Measurements from ENCODE around the gene FGFR3. TPM values are rescaled to one million over a fixed set of nuclear protein-coding genes. Genes with fewer than 3 reads are reported as not detected.

Gene FGFR3
- total RNA-seq, 1 donor from 2014 or later, result 169 TPM

DNA sequence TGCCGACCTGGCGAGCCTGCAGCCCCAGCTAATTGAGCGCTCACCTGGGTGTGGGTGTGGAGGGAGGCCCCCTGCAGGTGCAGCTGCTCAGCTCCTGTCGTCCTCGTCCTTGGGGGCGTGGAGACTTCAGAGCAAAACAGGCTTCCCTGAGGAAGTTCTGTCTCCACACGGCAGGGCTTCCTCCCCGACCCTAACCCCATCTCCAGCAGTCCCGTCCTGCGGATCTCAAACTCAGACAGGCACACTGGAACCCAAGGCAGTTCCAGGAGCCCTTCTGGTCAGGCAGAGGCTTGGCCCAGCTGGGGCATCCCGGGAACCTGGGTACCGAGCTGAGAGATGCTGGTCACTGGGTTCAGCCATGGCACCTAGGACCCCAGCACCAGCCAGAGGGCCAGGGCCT is 47.4 kb upstream of the FGFR3 start:
- Mint-ChIP-seq H3K27me3 (no peaks in the 10 kb centered on the region), H3K9me3 (ENCODE audit: low read depth) (no peaks in the 10 kb centered on the region)

GRCh38 chr4:1746265-1746691 is 46.8 kb upstream of the FGFR3 start:
- Mint-ChIP-seq H3K36me3 (ENCODE audit: insufficient read depth) (peaks cover 3% of the 10 kb centered on the region), H3K27me3 (no peaks in the 10 kb centered on the region), H3K9me3 (ENCODE audit: low read depth) (no peaks in the 10 kb centered on the region), H3K4me3 (ENCODE audit: low read depth) (no peak overlapping the region), H3K4me1 (ENCODE audit: low read depth) (no peaks in the 10 kb centered on the region), H3K27ac (no peak overlapping the region)
- peak; percentile 98 for DNase-seq (ENCODE audit: low spot score, unreplicated experiment)
- TF ChIP-seq, protein P1, sequence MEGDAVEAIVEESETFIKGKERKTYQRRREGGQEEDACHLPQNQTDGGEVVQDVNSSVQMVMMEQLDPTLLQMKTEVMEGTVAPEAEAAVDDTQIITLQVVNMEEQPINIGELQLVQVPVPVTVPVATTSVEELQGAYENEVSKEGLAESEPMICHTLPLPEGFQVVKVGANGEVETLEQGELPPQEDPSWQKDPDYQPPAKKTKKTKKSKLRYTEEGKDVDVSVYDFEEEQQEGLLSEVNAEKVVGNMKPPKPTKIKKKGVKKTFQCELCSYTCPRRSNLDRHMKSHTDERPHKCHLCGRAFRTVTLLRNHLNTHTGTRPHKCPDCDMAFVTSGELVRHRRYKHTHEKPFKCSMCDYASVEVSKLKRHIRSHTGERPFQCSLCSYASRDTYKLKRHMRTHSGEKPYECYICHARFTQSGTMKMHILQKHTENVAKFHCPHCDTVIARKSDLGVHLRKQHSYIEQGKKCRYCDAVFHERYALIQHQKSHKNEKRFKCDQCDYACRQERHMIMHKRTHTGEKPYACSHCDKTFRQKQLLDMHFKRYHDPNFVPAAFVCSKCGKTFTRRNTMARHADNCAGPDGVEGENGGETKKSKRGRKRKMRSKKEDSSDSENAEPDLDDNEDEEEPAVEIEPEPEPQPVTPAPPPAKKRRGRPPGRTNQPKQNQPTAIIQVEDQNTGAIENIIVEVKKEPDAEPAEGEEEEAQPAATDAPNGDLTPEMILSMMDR (IDR thresholded peaks at IDR 0.05; ENCODE audit: unreplicated experiment), result peak; percentile 97

More for the DNA sequence above, 47.4 kb upstream of the FGFR3 start:
- H3K36me3 Mint-ChIP-seq (ENCODE audit: insufficient read depth), result peaks cover 6% of the 10 kb centered on the region
- H3K4me1 Mint-ChIP-seq (ENCODE audit: low read depth), result no peaks in the 10 kb centered on the region
- DNase-seq (ENCODE audit: low spot score, unreplicated experiment), result no peak
- TF ChIP-seq, protein P1 (IDR thresholded peaks at IDR 0.05; ENCODE audit: unreplicated experiment), result no peak
- H3K4me3 Mint-ChIP-seq (ENCODE audit: low read depth), result no peak overlapping the region
- H3K27ac Mint-ChIP-seq, result no peak overlapping the region

- no peaks in the 10 kb centered on the region for H3K9me3 Mint-ChIP-seq (ENCODE audit: low read depth)
- TF ChIP-seq, protein P1 (IDR thresholded peaks at IDR 0.05; ENCODE audit: unreplicated experiment), result no peak
These were observed 46.0 kb upstream of the FGFR3 start for GRCh38 chr4:1746919-1747602.

GRCh38 chr4:1747603-1747967 is 45.5 kb upstream of the FGFR3 start:
- no peak overlapping the region for H3K4me3 Mint-ChIP-seq (ENCODE audit: low read depth)
- H3K36me3 Mint-ChIP-seq (ENCODE audit: insufficient read depth), result peaks cover 3% of the 10 kb centered on the region
- H3K4me1 Mint-ChIP-seq (ENCODE audit: low read depth), result no peaks in the 10 kb centered on the region
- no peaks in the 10 kb centered on the region for H3K9me3 Mint-ChIP-seq (ENCODE audit: low read depth)
- TF ChIP-seq, protein P1 (IDR thresholded peaks at IDR 0.05; ENCODE audit: unreplicated experiment), result no peak
- no peaks in the 10 kb centered on the region for H3K27me3 Mint-ChIP-seq
- no peak overlapping the region for H3K27ac Mint-ChIP-seq
- DNase-seq (ENCODE audit: low spot score, unreplicated experiment), result no peak

More at GRCh38 chr4:1746919-1747602, 46.0 kb upstream of the FGFR3 start:
- no peak for DNase-seq (ENCODE audit: low spot score, unreplicated experiment)
- Mint-ChIP-seq H3K4me3 (ENCODE audit: low read depth) (no peak overlapping the region), H3K4me1 (ENCODE audit: low read depth) (no peaks in the 10 kb centered on the region), H3K27ac (no peak overlapping the region), H3K36me3 (ENCODE audit: insufficient read depth) (peaks cover 3% of the 10 kb centered on the region), H3K27me3 (no peaks in the 10 kb centered on the region)

DNA sequence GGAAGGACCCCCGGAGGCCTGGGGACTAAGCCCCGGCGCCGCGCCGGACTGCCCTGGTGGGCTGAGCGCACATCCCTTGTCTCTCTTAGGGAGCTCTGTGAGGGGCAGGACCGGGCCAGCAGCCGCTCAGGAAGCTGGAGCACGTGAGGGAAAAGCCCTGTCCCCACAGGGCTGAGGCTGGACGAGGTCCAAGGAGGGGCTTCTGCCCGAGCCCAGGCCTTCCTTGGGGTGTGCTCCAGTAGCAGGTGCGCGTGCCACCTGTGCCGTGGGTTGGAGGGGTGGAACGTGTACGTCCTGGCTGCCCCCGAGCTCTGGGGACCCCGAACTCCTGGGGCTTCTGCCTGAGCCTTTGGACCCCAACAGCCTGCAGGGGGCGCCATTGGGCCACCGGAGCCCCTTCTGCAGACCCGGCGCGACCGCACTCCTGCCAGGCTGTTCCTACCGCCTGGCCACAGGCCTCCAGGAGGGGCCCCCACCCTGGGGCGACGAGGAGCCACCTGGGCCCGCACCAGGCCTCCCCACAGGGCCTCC is 44.6 kb upstream of the FGFR3 start:
- peak; percentile 89 for DNase-seq (ENCODE audit: low spot score, unreplicated experiment)
- no peaks in the 10 kb centered on the region for H3K9me3 Mint-ChIP-seq (ENCODE audit: low read depth)
- H3K27ac Mint-ChIP-seq, result no peak overlapping the region
- TF ChIP-seq, protein P1 (IDR thresholded peaks at IDR 0.05; ENCODE audit: unreplicated experiment), result peak; percentile 98
- H3K4me3 Mint-ChIP-seq (ENCODE audit: low read depth), result no peak overlapping the region
- no peaks in the 10 kb centered on the region for H3K27me3 Mint-ChIP-seq
- H3K4me1 Mint-ChIP-seq (ENCODE audit: low read depth), result no peaks in the 10 kb centered on the region
- H3K36me3 Mint-ChIP-seq (ENCODE audit: insufficient read depth), result peaks cover 1% of the 10 kb centered on the region
